SK-N-SH (cell line): ENCODE results near the gene C3orf52.

Experiments used
- CTCF ChIP-seq: fragments of 200-600 bp; sonication (generic); IDR thresholded peaks from 2 replicates; pipeline ENCODE4 v1.6.1; 2017; ENCODE audit warnings: antibody characterized with exemption, mild to moderate bottlenecking, moderate library complexity
- EP300 ChIP-seq, 2 experiments: IDR thresholded peaks; 2 replicates each; pipeline versions ENCODE4 v1.4.0 to v1.6.1; 2012; ENCODE audit warnings: borderline replicate concordance in 1 of 2, low read depth in 1 of 2, low read length in 1 of 2
- EZH2phosphoT487 ChIP-seq: fragments of 200-600 bp; sonication (generic); IDR thresholded peaks from 2 replicates; pipeline ENCODE4 v1.6.1; 2017; ENCODE audit warnings: low read depth, mixed run types, mild to moderate bottlenecking, antibody characterized with exemption, moderate library complexity, borderline replicate concordance
- GABPA ChIP-seq: IDR thresholded peaks from 2 replicates; pipeline ENCODE4 v1.4.0; 2012; ENCODE audit warnings: low read depth, mild to moderate bottlenecking
- NFIC ChIP-seq: IDR thresholded peaks from 2 replicates; pipeline ENCODE4 v1.4.0; 2012; ENCODE audit warnings: borderline replicate concordance
- POLR2AphosphoS5 ChIP-seq: IDR thresholded peaks from 2 replicates; pipeline ENCODE4 v1.6.1; 2012; ENCODE audit warnings: low read depth, low read length
- RAD21 ChIP-seq: IDR thresholded peaks from 2 replicates; pipeline ENCODE4 v1.6.1; 2012; ENCODE audit warnings: mild to moderate bottlenecking, low read length
- RFX5 ChIP-seq: IDR thresholded peaks from 2 replicates; pipeline ENCODE4 v1.6.1; 2012; ENCODE audit warnings: mild to moderate bottlenecking, improper control_type of control experiment, low read length
- SIN3A ChIP-seq: IDR thresholded peaks from 2 replicates; pipeline ENCODE4 v1.6.1; 2012; ENCODE audit warnings: low read depth, mild to moderate bottlenecking, low read length, moderate library complexity, borderline replicate concordance
- TAF1 ChIP-seq: IDR thresholded peaks from 2 replicates; pipeline ENCODE4 v1.6.1; 2012; ENCODE audit warnings: low read depth, mild to moderate bottlenecking, low read length, moderate library complexity, borderline replicate concordance
- TEAD4 ChIP-seq: IDR thresholded peaks from 2 replicates; pipeline ENCODE4 v1.4.0; 2012; ENCODE audit warnings: mild to moderate bottlenecking, borderline replicate concordance; ENCODE audit not compliant: insufficient read depth

GRCh38 chr3:112087746-112088145 lies 1.6 kb downstream of the C3orf52 start:
- TF ChIP-seq RFX5 (no peak), CTCF (no peak), NFIC (no peak), RAD21 (no peak), POLR2AphosphoS5 (no peak), EP300 (IDR thresholded peaks at IDR 0.05; ENCODE audit: borderline replicate concordance in 1 of 2, low read depth in 1 of 2, low read length in 1 of 2) (no peak), SIN3A (no peak), TAF1 (no peak), TEAD4 (no peak), EZH2phosphoT487 (no peak), GABPA (no peak)
